Adipocyte (in vitro differentiated cells): ENCODE results near the gene UACA.

Experiments
- DNase-seq: peaks from one replicate; pipeline ENCODE4 v3.0.0-alpha.2; 2015; ENCODE audit warnings: low read depth
- H3K27me3 ChIP-seq: replicated peaks from 2 replicates; pipeline ENCODE4 v1.7.0; 2013; ENCODE audit warnings: mild to moderate bottlenecking, low read length, moderate library complexity; ENCODE audit not compliant: control insufficient read depth, insufficient read depth
- H3K36me3 ChIP-seq: 2 replicates; pipeline ENCODE4 v1.7.0; 2013; ENCODE audit warnings: low read length, mild to moderate bottlenecking, moderate library complexity; ENCODE audit not compliant: control insufficient read depth, insufficient read depth, severe bottlenecking
- H3K4me1 ChIP-seq: 2 replicates; pipeline ENCODE4 v1.7.0; 2013; ENCODE audit warnings: mild to moderate bottlenecking, low read length, moderate library complexity; ENCODE audit not compliant: control insufficient read depth, insufficient read depth
- H3K4me3 ChIP-seq: 2 replicates; pipeline ENCODE4 v1.7.0; 2013; ENCODE audit warnings: mild to moderate bottlenecking, low read length, moderate library complexity
- H3K9ac ChIP-seq: 2 replicates; pipeline ENCODE4 v1.7.0; 2013; ENCODE audit warnings: mild to moderate bottlenecking, low read length, moderate library complexity
- H3K9me3 ChIP-seq: 2 replicates; pipeline ENCODE4 v1.7.0; 2013; ENCODE audit warnings: mild to moderate bottlenecking, low read length, moderate library complexity; ENCODE audit not compliant: control insufficient read depth

The UACA gene

DNA sequence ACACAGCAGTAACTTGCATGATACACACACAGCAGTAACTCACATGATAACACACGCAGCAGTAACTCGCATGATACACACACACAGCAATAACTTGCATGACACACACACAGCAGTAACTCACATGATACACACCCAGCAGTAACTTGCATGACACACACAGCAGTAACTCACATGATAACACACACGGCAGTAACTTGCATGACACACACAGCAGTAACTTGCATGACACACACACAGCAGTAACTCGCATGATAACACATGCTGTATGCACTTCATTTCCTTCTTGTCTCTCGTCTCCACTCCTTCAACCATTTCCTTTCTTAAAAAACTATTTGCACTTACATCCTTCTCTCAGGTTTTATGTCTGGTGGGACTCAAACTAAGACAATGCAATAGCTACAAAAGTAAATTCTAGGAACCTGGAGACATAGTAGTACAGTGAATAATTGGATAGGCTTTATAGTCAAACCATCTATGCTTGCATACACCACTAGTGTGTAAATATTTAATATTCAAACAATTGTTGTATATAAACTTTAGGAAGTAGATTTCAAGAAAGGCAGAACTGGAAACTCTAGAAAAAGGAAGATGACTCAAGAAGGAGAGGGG lies 130.8 kb downstream of the UACA start:
- Histone ChIP-seq H3K9ac (no peak overlapping the region), H3K36me3 (peaks cover 10% of the 10 kb centered on the region), H3K27me3 (no peaks in the 10 kb centered on the region), H3K9me3 (no peaks in the 10 kb centered on the region), H3K4me3 (no peak overlapping the region), H3K4me1 (peaks cover 12% of the 10 kb centered on the region)
- no peak for DNase-seq

DNA sequence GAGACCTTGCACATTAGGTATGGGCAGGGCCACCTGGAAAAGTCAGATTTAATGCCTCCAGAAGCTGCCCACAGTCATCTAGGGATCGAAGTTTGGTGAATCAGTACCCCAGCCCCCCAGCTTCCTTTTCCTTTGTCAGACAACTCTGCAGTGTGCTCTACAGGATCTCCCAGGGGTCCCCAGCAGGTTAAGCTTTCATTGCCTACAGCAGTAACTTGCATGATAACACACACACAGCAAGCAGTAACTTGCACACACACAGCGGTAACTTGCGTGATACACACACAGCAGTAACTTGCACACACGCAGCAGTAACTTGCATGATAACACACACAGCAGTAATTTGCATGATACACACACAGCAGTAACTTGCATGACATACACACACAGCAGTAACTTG lies 131.3 kb downstream of the UACA start:
- Histone ChIP-seq H3K27me3 (no peaks in the 10 kb centered on the region), H3K36me3 (peaks cover 10% of the 10 kb centered on the region), H3K4me1 (peaks cover 17% of the 10 kb centered on the region), H3K9ac (no peak overlapping the region), H3K4me3 (no peak overlapping the region), H3K9me3 (no peaks in the 10 kb centered on the region)
- DNase-seq: no peak

DNA sequence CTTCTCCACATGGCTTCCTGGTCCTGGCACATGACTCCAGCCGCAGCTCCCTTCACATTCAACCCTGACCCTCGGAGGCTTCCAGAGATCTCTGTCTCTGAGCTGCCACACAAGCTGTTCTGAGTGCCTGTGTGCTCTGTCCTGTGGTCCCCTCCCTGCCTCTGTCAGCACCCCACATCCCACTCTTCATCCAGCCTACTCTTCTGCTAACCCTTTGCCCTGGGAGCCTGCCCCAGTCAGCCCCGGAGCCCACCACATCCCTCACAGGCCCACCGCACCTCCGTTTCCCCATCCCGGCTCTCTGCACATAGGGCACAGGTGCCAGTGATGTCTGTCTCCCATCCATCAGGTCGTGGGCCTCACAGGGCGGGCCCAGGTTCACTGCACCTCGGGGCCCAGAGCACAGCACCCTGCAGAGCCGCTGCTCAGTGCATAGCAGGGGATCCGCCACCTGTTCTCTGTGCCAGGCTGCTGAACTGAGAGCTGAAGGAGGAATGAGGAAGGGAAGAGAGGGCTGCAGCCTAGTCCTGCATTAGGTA lies 133.6 kb downstream of the UACA start:
- Histone ChIP-seq H3K9ac (no peak overlapping the region), H3K27me3 (no peaks in the 10 kb centered on the region), H3K4me3 (no peak overlapping the region), H3K4me1 (peaks cover 26% of the 10 kb centered on the region), H3K36me3 (no peaks in the 10 kb centered on the region), H3K9me3 (no peaks in the 10 kb centered on the region)
- no peak for DNase-seq

DNA sequence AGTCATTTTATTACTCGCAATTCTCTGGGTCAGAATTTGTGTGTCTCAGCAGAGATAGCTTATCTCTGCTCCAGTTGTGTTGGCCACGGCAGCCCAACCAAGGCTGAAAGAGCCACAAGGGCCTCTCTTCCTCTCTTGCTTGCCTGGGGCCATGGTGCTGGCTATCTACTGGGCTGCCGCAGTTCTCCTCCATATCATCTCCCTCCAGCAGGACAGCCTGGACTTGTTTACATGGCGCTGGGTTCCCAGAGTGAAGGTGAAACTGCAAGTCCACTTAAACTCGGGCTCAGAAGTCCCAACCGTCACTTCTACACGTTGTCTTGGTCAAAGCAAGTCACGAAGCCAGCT lies 134.8 kb downstream of the UACA start:
- Histone ChIP-seq H3K9me3 (no peaks in the 10 kb centered on the region), H3K27me3 (no peaks in the 10 kb centered on the region), H3K36me3 (no peaks in the 10 kb centered on the region), H3K4me3 (no peak overlapping the region), H3K4me1 (peaks cover 26% of the 10 kb centered on the region), H3K9ac (no peak overlapping the region)
- no peak for DNase-seq

DNA sequence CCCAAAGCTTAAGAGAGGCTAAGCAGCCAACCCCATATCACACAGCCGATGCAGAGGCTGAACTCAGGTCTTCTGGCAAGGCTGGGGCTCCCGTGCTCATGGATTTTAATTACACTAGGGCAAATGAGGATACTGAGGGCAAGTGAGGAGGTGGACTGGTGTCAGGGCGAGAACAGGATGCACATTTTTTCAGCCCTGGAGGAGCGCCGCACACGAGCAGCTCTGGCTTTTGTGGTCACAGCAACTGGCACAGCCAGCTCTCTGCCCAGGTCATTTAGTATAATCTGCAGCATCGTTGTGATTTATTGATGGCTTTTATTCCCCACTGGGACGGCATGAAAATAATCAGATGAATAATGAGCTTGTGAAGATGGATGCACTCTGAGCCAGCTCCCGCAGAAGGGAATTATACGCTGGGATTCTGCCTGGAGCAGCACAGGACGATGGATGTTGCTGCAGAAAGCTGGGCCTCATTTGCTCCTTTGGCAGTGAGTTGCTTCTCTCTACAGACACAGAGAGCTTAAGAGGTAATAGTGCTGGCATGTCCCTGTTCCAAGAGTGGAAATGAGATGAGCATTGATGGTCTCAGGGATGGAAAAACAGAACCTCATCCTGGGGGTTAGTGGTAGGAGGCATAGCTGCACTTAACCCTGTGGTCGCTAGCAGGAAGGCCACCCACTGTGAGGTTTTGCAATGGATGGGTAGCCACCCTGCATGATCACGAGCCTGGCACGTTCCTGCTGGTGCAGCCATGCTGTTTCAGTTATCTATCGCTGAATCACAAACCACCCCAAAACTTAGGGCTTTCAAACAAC lies 135.4 kb downstream of the UACA start:
- Histone ChIP-seq H3K9ac (no peak overlapping the region), H3K4me1 (peaks cover 26% of the 10 kb centered on the region)
- DNase-seq: no peak

DNA sequence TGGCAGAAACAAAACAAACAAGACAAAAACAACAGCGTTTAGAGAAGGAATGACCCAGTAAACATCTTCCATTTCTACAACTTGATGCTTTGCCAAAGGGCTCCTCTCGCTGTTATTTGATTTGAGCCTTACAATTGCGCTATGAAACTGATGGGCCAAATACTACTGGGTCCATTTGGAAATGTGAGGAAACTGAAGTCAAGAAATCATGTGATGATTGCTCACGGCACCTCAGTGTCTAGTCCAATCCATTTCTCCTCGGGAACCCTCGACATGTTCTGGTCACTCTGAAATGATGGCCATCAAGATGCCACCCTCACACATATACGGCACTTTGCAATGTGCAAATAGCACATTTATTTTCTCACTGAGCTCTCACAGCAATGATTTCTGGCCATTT lies 136.0 kb downstream of the UACA start:
- no peaks in the 10 kb centered on the region for H3K36me3 ChIP-seq
- H3K4me1 ChIP-seq: peaks cover 26% of the 10 kb centered on the region

More for the DNA sequence above, 135.4 kb downstream of the UACA start:
- no peak overlapping the region for H3K4me3 ChIP-seq
- H3K9me3 ChIP-seq: peaks cover 4% of the 10 kb centered on the region
- H3K36me3 ChIP-seq: no peaks in the 10 kb centered on the region
- H3K27me3 ChIP-seq: no peaks in the 10 kb centered on the region

DNA sequence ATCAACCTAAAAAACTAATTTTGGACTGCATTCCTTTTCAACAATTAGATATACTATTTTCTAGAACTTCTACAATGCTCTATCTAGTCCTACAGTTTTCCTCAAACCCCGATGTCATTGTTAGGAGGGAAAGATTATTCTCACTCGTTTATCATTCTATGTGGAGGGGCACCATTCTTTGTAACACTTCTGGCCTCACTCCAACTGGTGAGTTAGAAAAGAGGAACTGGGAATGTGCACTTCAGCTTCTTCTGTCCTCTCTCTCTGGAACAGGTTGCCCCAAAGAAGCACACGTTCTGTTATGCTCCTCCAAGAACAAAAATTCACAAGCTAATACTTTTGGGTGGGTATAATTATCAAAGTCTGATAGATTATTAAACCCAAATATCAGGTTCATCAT lies 137.9 kb downstream of the UACA start:
- Histone ChIP-seq H3K9me3 (peaks cover 15% of the 10 kb centered on the region), H3K27me3 (no peaks in the 10 kb centered on the region), H3K36me3 (no peaks in the 10 kb centered on the region), H3K4me3 (no peak overlapping the region), H3K9ac (no peak overlapping the region), H3K4me1 (peaks cover 26% of the 10 kb centered on the region)
- no peak for DNase-seq

More for the DNA sequence above, 136.0 kb downstream of the UACA start:
- Histone ChIP-seq H3K9ac (no peak overlapping the region), H3K4me3 (no peak overlapping the region), H3K27me3 (no peaks in the 10 kb centered on the region), H3K9me3 (peaks cover 10% of the 10 kb centered on the region)
- no peak for DNase-seq

DNA sequence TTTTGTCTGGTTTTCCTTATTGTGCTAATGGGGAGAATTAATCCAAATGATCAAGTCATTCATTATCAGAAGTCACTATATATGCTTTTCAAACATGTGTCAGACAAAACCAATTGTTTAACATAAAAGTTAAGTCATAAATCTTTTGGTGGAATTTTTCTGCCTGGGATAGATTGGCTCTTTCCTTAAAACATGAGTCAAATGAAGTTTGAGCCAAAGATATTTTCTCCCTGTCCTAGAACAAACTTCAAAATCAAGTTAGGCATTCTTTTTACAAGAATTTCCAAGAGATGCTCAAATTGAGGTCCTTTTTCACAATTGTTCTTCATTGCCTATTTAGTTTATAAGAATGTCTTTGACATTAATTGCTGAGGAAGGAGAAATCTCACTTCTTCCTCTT lies 138.3 kb downstream of the UACA start:
- H3K4me3 ChIP-seq: no peak overlapping the region
- H3K9ac ChIP-seq: no peak overlapping the region
- no peaks in the 10 kb centered on the region for H3K27me3 ChIP-seq
- H3K4me1 ChIP-seq: peaks cover 26% of the 10 kb centered on the region
- DNase-seq: no peak
- peaks cover 15% of the 10 kb centered on the region for H3K9me3 ChIP-seq
- no peaks in the 10 kb centered on the region for H3K36me3 ChIP-seq

DNA sequence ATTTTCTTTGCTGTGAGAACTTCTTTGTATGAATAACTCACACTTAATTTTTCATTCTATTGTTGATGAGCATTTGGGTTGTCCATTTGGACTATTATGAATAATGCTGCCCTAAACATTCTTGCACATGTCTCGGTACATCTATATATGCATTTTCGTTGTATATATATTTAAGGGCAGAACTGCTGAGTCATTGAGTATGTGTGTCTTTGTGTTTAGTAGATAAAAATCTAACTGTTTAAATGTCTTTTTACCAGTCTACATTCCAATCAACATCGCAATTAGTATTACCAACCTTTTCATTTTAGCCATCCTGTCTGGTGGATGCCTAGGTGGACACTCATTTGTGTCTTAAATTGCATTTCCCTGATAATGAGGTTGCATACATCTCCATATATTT lies 144.4 kb downstream of the UACA start:
- DNase-seq: no peak
- Histone ChIP-seq H3K27me3 (no peaks in the 10 kb centered on the region), H3K4me3 (no peak overlapping the region), H3K36me3 (no peaks in the 10 kb centered on the region), H3K4me1 (no peaks in the 10 kb centered on the region), H3K9me3 (peaks cover 15% of the 10 kb centered on the region), H3K9ac (no peak overlapping the region)

DNA sequence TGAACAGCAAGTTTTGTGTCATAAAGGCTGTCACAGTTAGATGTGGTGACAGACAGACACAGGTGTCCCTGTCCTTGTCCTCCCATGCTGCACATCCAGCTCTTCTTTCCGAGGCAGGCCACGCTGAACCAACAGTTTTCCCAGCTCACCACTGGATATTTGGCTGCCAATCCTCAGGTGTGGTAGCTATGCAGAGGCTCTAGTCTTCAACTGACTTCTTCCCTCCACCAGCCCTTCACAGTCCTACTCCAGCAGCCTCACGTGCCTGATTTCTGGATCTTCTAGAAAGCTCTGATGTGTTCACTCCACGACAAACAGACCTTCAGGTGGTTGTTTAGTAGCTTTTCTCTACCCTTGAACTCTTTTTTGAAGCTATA lies 145.5 kb downstream of the UACA start:
- H3K36me3 ChIP-seq: no peaks in the 10 kb centered on the region
- no peak for DNase-seq

DNA sequence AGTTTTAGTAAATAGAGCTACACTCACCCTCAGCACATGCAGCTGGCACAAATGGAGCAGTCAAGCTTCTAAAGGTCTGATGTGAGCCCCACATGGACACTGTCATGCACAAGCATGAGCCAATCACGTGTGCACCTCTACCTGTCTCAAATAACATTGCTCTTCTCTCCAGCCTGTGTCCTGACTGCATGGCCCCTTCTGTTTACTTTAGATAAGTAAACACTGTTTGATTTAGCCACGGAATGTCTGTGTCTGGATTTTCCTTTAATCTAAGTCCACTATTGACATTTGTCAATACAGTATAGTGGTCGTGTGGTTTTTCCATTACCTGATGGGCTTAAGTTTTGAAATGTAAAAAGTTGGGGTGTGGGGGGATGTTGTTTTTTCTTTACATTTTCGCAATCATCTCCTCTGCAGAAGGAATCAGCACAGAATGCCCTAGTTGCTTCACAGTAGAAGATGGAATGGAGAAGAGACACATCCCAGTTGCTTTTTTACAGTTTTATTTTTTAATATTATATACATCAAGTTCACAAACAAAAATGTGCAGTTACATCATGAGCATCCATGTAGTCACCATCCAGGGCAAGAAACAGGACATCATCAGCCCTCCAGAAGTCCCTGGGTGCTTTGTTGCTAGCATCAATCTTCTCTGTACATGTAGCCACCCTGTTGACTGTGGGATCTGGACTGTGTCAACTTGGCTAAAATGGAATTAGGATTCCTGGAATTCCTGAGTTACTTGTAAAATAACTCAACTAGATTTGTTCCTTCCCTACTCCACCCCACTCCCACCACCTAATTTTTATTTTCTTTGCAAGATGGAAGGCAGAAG lies 146.1 kb downstream of the UACA start:
- Histone ChIP-seq H3K9me3 (peaks cover 5% of the 10 kb centered on the region), H3K9ac (no peak overlapping the region), H3K36me3 (no peaks in the 10 kb centered on the region), H3K4me3 (no peak overlapping the region), H3K4me1 (no peaks in the 10 kb centered on the region), H3K27me3 (no peaks in the 10 kb centered on the region)
- peak; percentile 27 for DNase-seq

More for the DNA sequence above, 145.5 kb downstream of the UACA start:
- no peaks in the 10 kb centered on the region for H3K4me1 ChIP-seq
- H3K9ac ChIP-seq: no peak overlapping the region
- no peak overlapping the region for H3K4me3 ChIP-seq
- no peaks in the 10 kb centered on the region for H3K27me3 ChIP-seq
- H3K9me3 ChIP-seq: peaks cover 11% of the 10 kb centered on the region
